ENCODE results near the gene ZBTB17.

Gene ZBTB17

DNA sequence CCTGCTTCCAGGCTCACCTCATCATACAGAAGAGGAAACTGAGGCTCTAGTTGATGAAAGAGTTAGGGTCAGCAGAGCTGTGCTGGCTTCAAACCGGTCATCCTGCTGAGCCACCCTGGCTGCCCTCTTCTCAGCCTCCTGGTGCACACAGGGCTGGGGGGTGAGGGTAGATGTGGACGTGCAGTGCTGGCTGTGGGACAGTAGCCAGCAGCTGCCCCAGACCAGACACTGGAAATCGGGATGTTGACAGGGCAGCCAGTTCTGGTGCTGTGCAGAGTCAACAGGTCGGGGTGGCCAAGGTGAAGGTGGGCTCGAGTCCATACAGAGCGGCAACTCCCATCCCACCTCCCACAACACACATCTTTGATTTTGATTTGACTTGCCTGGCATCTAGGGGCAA, 44.4 kb upstream of the ZBTB17 start:
- no peaks in the 10 kb centered on the region for H3K36me3 ChIP-seq (replicated peaks; ENCODE audit: low read depth, low read length)
- no peak overlapping the region for H3K4me2 ChIP-seq (ENCODE audit: low read length)
- H3K27me3 ChIP-seq (ENCODE audit: low read depth, low read length) = no peaks in the 10 kb centered on the region
- no peak overlapping the region for H2AFZ ChIP-seq (ENCODE audit: low read depth, low read length)
- H3K79me2 ChIP-seq (ENCODE audit: low read length) = no peaks in the 10 kb centered on the region
- TF ChIP-seq CTCF (IDR thresholded peaks at IDR 0.05; ENCODE audit: low read depth, low read length) (no peak), EZH2phosphoT487 (IDR thresholded peaks at IDR 0.05; ENCODE audit: low read depth) (no peak)
- no peak overlapping the region for H3K4me3 ChIP-seq (ENCODE audit: low read length)
- no peak overlapping the region for H3K9ac ChIP-seq (ENCODE audit: low read length)
- H3K9me3 ChIP-seq (ENCODE audit: insufficient read depth, low read length) = no peaks in the 10 kb centered on the region
- no peaks in the 10 kb centered on the region for H3K4me1 ChIP-seq (ENCODE audit: low read length)
- no peaks in the 10 kb centered on the region for H4K20me1 ChIP-seq (ENCODE audit: insufficient read depth, low read length)
- H3K27ac ChIP-seq (ENCODE audit: low read length) = no peak overlapping the region

GRCh38 chr1:16019644-16020277, 43.9 kb upstream of the ZBTB17 start:
- H3K4me1 ChIP-seq (ENCODE audit: low read length) = peaks cover 5% of the 10 kb centered on the region
- no peaks in the 10 kb centered on the region for H3K79me2 ChIP-seq (ENCODE audit: low read length)
- H4K20me1 ChIP-seq (ENCODE audit: insufficient read depth, low read length) = no peaks in the 10 kb centered on the region
- H3K9me3 ChIP-seq (ENCODE audit: insufficient read depth, low read length) = no peaks in the 10 kb centered on the region
- H3K36me3 ChIP-seq (replicated peaks; ENCODE audit: low read depth, low read length) = no peaks in the 10 kb centered on the region
- TF ChIP-seq CTCF (IDR thresholded peaks at IDR 0.05; ENCODE audit: low read depth, low read length) = no peak
- TF ChIP-seq EZH2phosphoT487 (IDR thresholded peaks at IDR 0.05; ENCODE audit: low read depth) = no peak
- no peak overlapping the region for H3K27ac ChIP-seq (ENCODE audit: low read length)
- H2AFZ ChIP-seq (ENCODE audit: low read depth, low read length) = no peak overlapping the region
- H3K9ac ChIP-seq (ENCODE audit: low read length) = no peak overlapping the region
- H3K4me3 ChIP-seq (ENCODE audit: low read length) = no peak overlapping the region
- H3K4me2 ChIP-seq (ENCODE audit: low read length) = no peak overlapping the region
- H3K27me3 ChIP-seq (ENCODE audit: low read depth, low read length) = no peaks in the 10 kb centered on the region

DNA sequence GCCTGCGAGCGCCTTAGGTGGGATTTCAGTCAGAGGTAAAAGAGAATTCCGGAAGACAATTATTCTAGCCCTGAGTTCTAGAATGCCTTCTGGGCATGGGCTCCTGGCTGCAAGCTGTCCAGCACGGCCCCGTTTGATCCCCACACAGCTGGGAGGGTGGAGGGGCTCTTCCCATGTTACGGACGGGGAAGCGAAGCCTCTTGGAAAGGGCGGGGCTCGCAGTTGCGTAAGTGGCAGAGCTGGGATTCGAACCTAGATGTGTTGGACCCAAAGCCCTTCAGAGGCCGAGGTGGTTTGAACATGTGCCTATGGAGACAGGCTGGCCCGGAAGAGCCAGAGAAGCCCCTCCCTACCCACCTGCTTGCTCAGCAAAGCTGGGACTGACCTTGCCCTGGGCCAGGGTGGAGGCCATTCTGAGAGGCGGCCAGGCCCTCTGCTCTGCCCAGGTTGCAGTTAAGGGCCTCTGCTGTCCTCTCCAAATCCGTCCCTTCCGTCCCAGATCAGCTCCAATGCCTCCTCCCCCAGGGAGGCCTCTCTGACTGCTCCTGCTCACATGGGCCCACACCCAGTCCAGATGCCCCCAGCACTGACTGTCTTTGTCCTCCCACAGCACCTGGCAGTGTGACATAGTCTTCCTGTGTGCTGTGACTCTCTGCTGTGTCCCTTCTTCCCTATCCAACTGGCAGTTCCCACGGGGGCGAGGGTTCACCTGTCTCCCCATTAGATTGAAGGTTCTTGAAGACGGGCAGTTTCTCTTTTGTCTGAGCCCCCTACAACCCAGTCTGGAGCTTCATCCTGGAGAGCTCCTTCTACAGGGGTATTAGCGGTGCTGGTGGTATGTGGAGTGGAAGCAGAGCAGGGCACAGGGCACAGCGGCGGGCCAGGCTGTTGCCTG, 43.1 kb upstream of the ZBTB17 start:
- no peak overlapping the region for H3K4me2 ChIP-seq (ENCODE audit: low read length)

More for the DNA sequence above, 43.1 kb upstream of the ZBTB17 start:
- Histone ChIP-seq H3K4me3 (ENCODE audit: low read length) (no peak overlapping the region), H3K4me1 (ENCODE audit: low read length) (peaks cover 12% of the 10 kb centered on the region), H4K20me1 (ENCODE audit: insufficient read depth, low read length) (no peaks in the 10 kb centered on the region), H3K27ac (ENCODE audit: low read length) (no peak overlapping the region), H3K79me2 (ENCODE audit: low read length) (no peaks in the 10 kb centered on the region), H3K36me3 (replicated peaks; ENCODE audit: low read depth, low read length) (no peaks in the 10 kb centered on the region), H3K9ac (ENCODE audit: low read length) (no peak overlapping the region), H2AFZ (ENCODE audit: low read depth, low read length) (no peak overlapping the region), H3K27me3 (ENCODE audit: low read depth, low read length) (no peaks in the 10 kb centered on the region; the same call in 1 of the 2 replicates), H3K9me3 (ENCODE audit: insufficient read depth, low read length) (no peaks in the 10 kb centered on the region)
- TF ChIP-seq EZH2phosphoT487 (IDR thresholded peaks at IDR 0.05; ENCODE audit: low read depth) = no peak
- TF ChIP-seq CTCF (IDR thresholded peaks at IDR 0.05; ENCODE audit: low read depth, low read length) = no peak
